WERI-Rb-1 (cell line): ENCODE data around the gene ARFIP1.

ENCODE experiments used
- DNase-seq: peaks from one replicate; pipeline ENCODE4 v3.0.0-alpha.2; 2020
- H3K27ac ChIP-seq: fragments of 250-450 bp; sonication (Bioruptor Pico); 2 replicates; pipeline ENCODE4 v1.5.1; 2020; ENCODE audit warnings: mild to moderate bottlenecking, moderate library complexity
- H3K27me3 ChIP-seq: fragments of 250-450 bp; sonication (Bioruptor Pico); 2 replicates; pipeline ENCODE4 v1.5.1; 2021; ENCODE audit warnings: mild to moderate bottlenecking, low read depth, moderate library complexity; ENCODE audit not compliant: insufficient read depth, severe bottlenecking
- H3K36me3 ChIP-seq: fragments of 250-450 bp; sonication (Bioruptor Pico); 2 replicates; pipeline ENCODE4 v1.5.1; 2020; ENCODE audit warnings: mild to moderate bottlenecking, moderate library complexity
- H3K4me3 ChIP-seq: 2 replicates; pipeline ENCODE4 v1.5.1; 2011; ENCODE audit warnings: low read depth, mild to moderate bottlenecking, control low read depth, low read length
- H3K9me3 ChIP-seq: fragments of 250-450 bp; sonication (Bioruptor Pico); 2 replicates; pipeline ENCODE4 v1.5.1; 2021; ENCODE audit warnings: mild to moderate bottlenecking, moderate library complexity; ENCODE audit not compliant: severe bottlenecking
- TF ChIP-seq, protein P1 (sequence below): IDR thresholded peaks from 2 replicates; pipeline ENCODE4 v1.5.1; 2011; ENCODE audit warnings: low read depth, mild to moderate bottlenecking, control low read depth, inconsistent platforms, low read length

The ARFIP1 gene

DNA sequence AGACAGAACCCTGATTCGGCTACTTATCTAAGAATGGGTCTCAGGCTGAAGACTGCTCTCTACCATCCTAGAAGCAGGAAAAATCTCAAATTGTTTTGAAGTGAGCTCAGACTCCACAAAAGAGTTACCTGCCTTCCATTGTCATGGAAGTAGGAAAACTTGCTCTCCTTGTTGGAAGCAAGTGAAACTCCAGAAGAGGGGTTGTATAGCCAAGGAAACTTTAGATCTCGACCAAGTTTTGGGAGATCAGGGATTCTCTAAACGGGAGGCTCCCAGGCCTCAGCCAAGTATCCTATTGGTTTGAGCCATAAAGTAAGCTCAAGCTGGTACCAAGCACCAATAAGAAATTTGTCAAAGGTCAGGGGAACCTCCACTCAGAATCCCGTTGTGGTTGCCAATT is 147.2 kb downstream of the ARFIP1 start:
- Histone ChIP-seq H3K4me3 (no peak overlapping the region), H3K27me3 (no peaks in the 10 kb centered on the region), H3K27ac (no peak overlapping the region), H3K36me3 (no peaks in the 10 kb centered on the region), H3K9me3 (peaks cover 2% of the 10 kb centered on the region)
- no peak for DNase-seq
- TF ChIP-seq, protein P1, sequence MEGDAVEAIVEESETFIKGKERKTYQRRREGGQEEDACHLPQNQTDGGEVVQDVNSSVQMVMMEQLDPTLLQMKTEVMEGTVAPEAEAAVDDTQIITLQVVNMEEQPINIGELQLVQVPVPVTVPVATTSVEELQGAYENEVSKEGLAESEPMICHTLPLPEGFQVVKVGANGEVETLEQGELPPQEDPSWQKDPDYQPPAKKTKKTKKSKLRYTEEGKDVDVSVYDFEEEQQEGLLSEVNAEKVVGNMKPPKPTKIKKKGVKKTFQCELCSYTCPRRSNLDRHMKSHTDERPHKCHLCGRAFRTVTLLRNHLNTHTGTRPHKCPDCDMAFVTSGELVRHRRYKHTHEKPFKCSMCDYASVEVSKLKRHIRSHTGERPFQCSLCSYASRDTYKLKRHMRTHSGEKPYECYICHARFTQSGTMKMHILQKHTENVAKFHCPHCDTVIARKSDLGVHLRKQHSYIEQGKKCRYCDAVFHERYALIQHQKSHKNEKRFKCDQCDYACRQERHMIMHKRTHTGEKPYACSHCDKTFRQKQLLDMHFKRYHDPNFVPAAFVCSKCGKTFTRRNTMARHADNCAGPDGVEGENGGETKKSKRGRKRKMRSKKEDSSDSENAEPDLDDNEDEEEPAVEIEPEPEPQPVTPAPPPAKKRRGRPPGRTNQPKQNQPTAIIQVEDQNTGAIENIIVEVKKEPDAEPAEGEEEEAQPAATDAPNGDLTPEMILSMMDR = no peak

DNA sequence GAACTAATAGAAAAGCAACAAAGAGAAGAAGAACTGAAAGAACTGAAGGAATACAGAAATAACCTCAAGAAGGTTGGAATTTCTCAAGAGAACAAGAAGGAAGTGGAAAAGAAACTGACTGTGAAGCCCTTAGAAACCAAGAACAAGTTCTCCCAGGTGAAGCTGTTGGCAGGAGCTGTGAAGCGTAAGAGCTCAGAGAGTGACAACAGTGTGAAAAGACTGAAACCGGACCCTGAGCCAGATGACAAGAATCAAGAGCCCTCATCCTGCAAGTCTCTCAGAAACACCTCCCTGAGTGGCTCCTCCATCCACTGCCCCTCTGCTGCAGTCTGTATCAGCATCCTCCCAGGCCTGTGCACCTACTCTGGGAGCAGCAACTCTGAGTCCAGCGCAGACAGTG is 148.0 kb downstream of the ARFIP1 start:
- no peaks in the 10 kb centered on the region for H3K27me3 ChIP-seq
- no peak for DNase-seq
- TF ChIP-seq, protein P1 = no peak
- no peaks in the 10 kb centered on the region for H3K36me3 ChIP-seq
- no peak overlapping the region for H3K4me3 ChIP-seq
- H3K27ac ChIP-seq = no peak overlapping the region
- no peaks in the 10 kb centered on the region for H3K9me3 ChIP-seq

DNA sequence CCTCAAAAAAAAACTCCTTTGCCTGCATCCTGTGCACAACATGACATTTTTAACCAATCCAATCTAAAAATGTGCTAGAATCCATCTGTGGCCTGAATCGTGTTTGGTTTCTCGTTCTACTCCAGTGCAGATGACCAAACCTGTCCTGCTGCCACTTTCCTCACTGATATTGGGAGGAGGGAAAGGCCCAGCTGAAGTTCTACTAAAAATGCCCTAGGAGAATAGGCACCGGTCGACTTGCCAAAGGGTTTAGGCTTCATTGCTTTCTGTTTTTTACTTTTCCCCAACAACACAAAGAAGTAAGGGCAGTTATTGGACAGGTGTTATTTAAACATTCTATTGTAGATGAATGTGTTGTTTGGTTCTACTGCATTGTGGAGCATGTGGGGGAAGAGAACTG is 148.5 kb downstream of the ARFIP1 start:
- TF ChIP-seq, protein P1 = no peak
- Histone ChIP-seq H3K36me3 (no peaks in the 10 kb centered on the region), H3K4me3 (no peak overlapping the region), H3K27me3 (no peaks in the 10 kb centered on the region), H3K9me3 (no peaks in the 10 kb centered on the region), H3K27ac (no peak overlapping the region)
- DNase-seq = no peak

DNA sequence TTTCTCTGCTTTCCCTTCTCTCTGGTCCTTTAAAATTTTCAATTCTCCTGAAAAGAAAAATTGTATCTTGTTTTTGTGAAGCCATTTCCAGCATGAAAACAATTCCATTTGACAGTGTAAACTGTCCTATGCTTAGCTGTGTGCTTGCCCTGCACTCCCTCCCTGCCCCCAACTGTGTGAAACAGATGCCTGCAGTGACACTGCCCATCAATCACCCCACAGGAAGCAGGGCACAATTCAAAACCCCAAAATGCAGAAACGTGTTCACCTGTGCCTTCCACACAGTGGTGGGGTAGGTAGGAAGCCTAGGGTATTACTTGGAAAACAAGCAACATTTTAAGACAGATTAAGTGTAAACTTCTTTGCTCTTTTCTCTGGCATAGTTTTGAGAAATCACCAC is 150.1 kb downstream of the ARFIP1 start:
- H3K36me3 ChIP-seq = no peaks in the 10 kb centered on the region
- TF ChIP-seq, protein P1 = no peak
- H3K4me3 ChIP-seq = peak overlapping the region; percentile 31
- DNase-seq = peak; percentile 67
- peak overlapping the region; percentile 64 for H3K27ac ChIP-seq
- no peaks in the 10 kb centered on the region for H3K27me3 ChIP-seq
- H3K9me3 ChIP-seq = no peaks in the 10 kb centered on the region

DNA sequence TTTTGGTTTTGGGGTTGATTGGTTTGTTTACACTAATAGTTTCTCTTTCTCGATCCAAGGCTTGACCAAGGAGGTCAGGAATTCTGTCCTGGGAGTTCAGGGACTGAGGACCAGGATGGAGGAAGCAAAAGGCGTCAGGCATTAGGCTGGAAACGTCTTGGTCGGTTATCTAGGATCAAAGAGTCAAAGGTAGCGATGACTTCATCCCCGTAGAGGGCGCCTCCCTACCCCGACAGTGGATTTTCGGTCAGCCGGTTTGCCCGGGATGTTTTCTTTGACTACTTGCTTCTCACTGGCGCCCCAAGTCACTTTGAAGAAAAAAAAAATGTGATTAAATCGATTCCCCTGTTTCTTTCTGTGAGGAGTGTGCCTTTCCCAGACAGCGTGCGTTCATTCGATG is 155.4 kb downstream of the ARFIP1 start:
- Histone ChIP-seq H3K36me3 (0 out of 2 replicates have a peak, but pooled peaks cover 3% of the 10 kb centered on the region), H3K4me3 (peak overlapping the region; percentile 92), H3K9me3 (no peaks in the 10 kb centered on the region), H3K27me3 (no peaks in the 10 kb centered on the region), H3K27ac (peak overlapping the region; percentile 98)
- TF ChIP-seq, protein P1 = peak; percentile 45
- DNase-seq = peak; percentile 64
